Cardiac muscle cell (in vitro differentiated cells and primary cell): ENCODE data around the gene SWAP70. TPM values are rescaled to one million over a fixed set of nuclear protein-coding genes. Genes with fewer than 3 reads are reported as not detected.
A peak's percentile ranks its signal among the peaks of the same experiment; 100 is the strongest.

Experiments used
- DNase-seq, 2 donors: peaks; one replicate each; pipeline versions ENCODE4 v3.0.0 to v3.0.0-alpha.2; 2010 to 2017; ENCODE audit warnings: low read depth in 1 of 2, low spot score in 1 of 2
- H3K27ac ChIP-seq: fragments of 200-600 bp; sonication (generic); 2 replicates; pipeline ENCODE4 v1.5.1; 2016
- H3K27me3 ChIP-seq: fragments of 200-600 bp; sonication (generic); 2 replicates; pipeline ENCODE4 v1.6.0; 2016; ENCODE audit warnings: control low read depth
- H3K36me3 ChIP-seq: fragments of 200-600 bp; sonication (generic); 2 replicates; pipeline ENCODE4 v1.5.1; 2016; ENCODE audit warnings: control low read depth
- H3K4me1 ChIP-seq: fragments of 200-600 bp; sonication (generic); 2 replicates; pipeline ENCODE4 v1.8.1; 2017; ENCODE audit warnings: low read depth, mild to moderate bottlenecking, mixed run types
- H3K4me3 ChIP-seq: fragments of 200-600 bp; sonication (generic); 2 replicates; pipeline ENCODE4 v1.5.1; 2016; ENCODE audit warnings: mild to moderate bottlenecking
- H3K9me3 ChIP-seq: fragments of 200-600 bp; sonication (generic); 2 replicates; pipeline ENCODE4 v1.5.1; 2017; ENCODE audit warnings: low read depth, mild to moderate bottlenecking, control low read depth
- CTCF ChIP-seq: IDR thresholded peaks from 2 replicates; pipeline ENCODE4 v1.5.1; 2012; ENCODE audit warnings: low read depth, mild to moderate bottlenecking, low read length
- polyA plus RNA-seq: library from polyadenylated mRNA; unstranded; fragments of >200 nt; fragmentation: Nextera tagmentation; extraction: Ambion mirVana; gene quantifications from 2 replicates; pipeline ENCODE4 v1.2.1, GENCODE V29; 2016
- total RNA-seq: library from RNA; depleted of rRNA; stranded (reverse); fragments of >200 nt; gene quantifications from 2 replicates; pipeline ENCODE4 v1.2.3, GENCODE V29; 2016

The SWAP70 gene
- total and polyA plus RNA-seq, 2 experiments from 2014 or later, result 10.9 to 11.1 TPM

DNA sequence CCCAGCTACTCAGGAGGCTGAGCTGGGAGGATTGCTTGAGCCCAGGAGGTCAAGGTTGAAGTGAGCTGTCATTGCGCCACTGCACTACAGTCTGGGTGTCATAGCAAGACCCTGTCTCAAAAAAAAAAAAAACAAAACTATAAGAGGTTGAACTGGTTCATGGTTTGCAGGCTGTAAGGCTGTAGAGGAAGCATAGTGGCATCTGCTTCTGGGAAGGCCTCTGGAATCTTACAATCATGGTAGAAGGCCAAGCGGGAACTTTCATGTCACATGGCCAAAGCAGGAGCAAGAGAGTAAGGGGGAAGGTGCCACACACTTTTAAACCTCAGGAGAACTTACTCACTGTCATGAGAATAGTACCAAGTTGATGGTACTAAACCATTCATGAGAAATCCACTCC, 109.6 kb downstream of the SWAP70 start:
- H3K4me1 ChIP-seq, result peaks cover 23% of the 10 kb centered on the region
- no peaks in the 10 kb centered on the region for H3K27me3 ChIP-seq
- TF ChIP-seq CTCF, result no peak
- no peak for DNase-seq
- H3K9me3 ChIP-seq, result no peaks in the 10 kb centered on the region
- H3K27ac ChIP-seq, result no peak overlapping the region
- no peak overlapping the region for H3K4me3 ChIP-seq
- H3K36me3 ChIP-seq, result no peaks in the 10 kb centered on the region

DNA sequence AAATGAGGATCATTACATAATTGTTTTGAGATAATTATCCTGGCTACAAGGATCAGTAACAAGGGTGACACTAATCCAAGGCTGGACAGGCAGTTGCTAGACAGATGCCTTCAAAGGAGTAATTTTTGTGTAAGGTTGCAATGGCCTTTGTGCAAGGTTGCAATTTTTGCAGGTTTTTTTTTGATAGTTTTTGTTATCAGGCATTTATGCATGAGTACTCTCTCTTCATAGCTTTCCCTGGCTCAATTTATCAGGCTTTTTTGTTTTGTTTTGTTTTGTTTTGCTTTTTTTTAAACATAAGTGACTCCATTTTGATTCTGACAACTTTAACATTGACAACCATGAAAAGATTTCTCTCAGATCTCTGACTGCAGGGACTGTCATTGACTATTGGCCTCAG, 110.2 kb downstream of the SWAP70 start:
- no peaks in the 10 kb centered on the region for H3K27me3 ChIP-seq
- no peak for TF ChIP-seq CTCF
- H3K36me3 ChIP-seq, result peaks cover under 1% of the 10 kb centered on the region
- H3K4me3 ChIP-seq, result no peak overlapping the region
- DNase-seq, result no peak
- peaks cover 23% of the 10 kb centered on the region for H3K4me1 ChIP-seq
- H3K9me3 ChIP-seq, result no peaks in the 10 kb centered on the region
- peak overlapping the region; percentile 29 for H3K27ac ChIP-seq

DNA sequence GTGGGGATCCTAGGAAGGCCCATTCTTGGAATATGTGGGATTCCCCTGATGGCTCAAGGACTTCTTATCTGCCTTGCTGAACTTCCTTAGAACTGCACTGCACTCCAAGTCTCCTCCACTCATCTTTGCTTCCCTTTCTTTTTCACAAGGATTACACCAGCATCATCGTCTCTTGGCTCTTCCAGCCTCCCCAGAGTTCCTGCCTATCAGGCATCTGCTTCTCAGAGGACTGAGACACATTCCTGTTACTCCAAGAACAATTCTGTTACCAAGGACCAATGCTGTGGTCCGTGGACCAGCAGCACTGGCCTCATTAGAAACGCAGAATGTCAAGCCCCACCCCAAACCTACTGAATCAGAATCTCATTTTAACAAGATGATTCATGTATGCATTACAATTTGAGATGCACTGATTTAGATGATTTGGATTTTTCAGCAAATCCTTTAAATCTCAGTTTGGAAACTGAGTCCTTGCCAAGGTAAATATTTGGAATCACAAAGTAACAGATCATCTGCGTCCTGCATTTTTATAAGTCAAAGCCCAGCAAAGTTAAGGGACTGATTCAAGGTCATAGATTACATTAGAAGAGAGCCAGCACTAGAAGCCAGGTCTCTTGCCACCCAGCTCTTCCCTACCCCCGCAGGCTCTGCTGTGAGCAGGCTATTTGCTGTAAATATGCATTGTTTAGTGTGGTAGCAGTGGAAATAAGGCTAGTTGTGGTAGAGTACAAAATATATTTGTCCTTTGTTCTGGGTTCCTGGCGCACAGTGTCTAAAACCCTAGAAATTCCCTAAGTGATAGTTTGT, 110.9 kb downstream of the SWAP70 start:
- H3K27ac ChIP-seq, result peak overlapping the region; percentile 29
- peak in 1 of 2 donors; percentile 78 for DNase-seq

DNA sequence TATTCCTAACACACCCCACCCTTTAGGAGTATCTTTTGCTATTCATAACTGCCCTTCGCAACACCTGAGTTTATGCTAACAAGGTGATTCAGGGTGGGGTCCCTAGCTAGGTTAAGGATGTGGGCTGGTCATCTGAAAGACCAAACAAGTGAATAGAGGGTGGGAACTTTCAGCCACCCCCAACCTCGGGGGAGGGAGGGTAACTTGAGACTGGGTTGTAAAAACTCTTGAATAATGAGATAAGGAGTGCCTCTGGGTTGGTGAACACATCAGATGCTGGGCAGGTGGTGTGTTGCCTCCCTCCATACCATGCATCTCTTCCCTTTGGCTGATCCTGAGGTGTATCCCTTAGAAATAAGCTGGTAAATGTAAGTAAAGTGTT, 111.5 kb downstream of the SWAP70 start:
- peak overlapping the region; percentile 20 for H3K4me3 ChIP-seq
- no peak overlapping the region for H3K27ac ChIP-seq
- no peaks in the 10 kb centered on the region for H3K27me3 ChIP-seq
- H3K4me1 ChIP-seq, result peaks cover 23% of the 10 kb centered on the region
- H3K36me3 ChIP-seq, result peaks cover 10% of the 10 kb centered on the region
- DNase-seq, result no peak
- no peak for TF ChIP-seq CTCF
- H3K9me3 ChIP-seq, result no peaks in the 10 kb centered on the region

More for the DNA sequence above, 110.9 kb downstream of the SWAP70 start:
- Histone ChIP-seq H3K9me3 (no peaks in the 10 kb centered on the region), H3K4me1 (peaks cover 23% of the 10 kb centered on the region), H3K4me3 (no peak overlapping the region), H3K36me3 (peaks cover 7% of the 10 kb centered on the region), H3K27me3 (no peaks in the 10 kb centered on the region)
- TF ChIP-seq CTCF, result no peak

GRCh38 chr11:9776203-9776602, 112.3 kb downstream of the SWAP70 start:
- no peak for TF ChIP-seq CTCF
- peak overlapping the region; percentile 20 for H3K4me3 ChIP-seq
- no peak overlapping the region for H3K27ac ChIP-seq
- H3K27me3 ChIP-seq, result no peaks in the 10 kb centered on the region
- no peaks in the 10 kb centered on the region for H3K9me3 ChIP-seq
- H3K4me1 ChIP-seq, result peaks cover 23% of the 10 kb centered on the region
- H3K36me3 ChIP-seq, result peaks cover 13% of the 10 kb centered on the region
- DNase-seq, result no peak
